Measurements from ENCODE around the gene KIF26B. TPM values are rescaled to one million over a fixed set of nuclear protein-coding genes. Genes with fewer than 3 reads are reported as not detected.

KIF26B gene
- total RNA-seq, 5 donors from 2014 or later (not counting 1 experiment from before 2014, with no cell fraction given): 0.03 to 0.06 (median 0.05) TPM; not detected in 2

- peaks cover 4 to 5% of the 10 kb centered on the region in 2 donors for H3K27me3 Mint-ChIP-seq
- H3K4me1 Mint-ChIP-seq: no peaks in the 10 kb centered on the region
- no peaks in the 10 kb centered on the region for H3K36me3 Mint-ChIP-seq
- Histone ChIP-seq H3K36me3 (ENCODE audit: control insufficient read depth in 2 of 2, extremely low read depth in 1 of 2, insufficient read depth in 1 of 2, low read length in 1 of 2) (no peaks in the 10 kb centered on the region), H3K9me3 (no peaks in the 10 kb centered on the region), H3K4me1 (ENCODE audit: control insufficient read depth in 1 of 2, extremely low read depth in 1 of 2, insufficient read depth in 2 of 2, low read length in 2 of 2) (no peaks in the 10 kb centered on the region), H3K27ac (ENCODE audit: low read length) (no peak overlapping the region), H3K4me3 (ENCODE audit: control insufficient read depth in 1 of 2, extremely low read depth in 1 of 2, low read length in 1 of 2) (no peak overlapping the region), H3K27me3 (replicated peaks in 1 of 2; ENCODE audit: control insufficient read depth in 2 of 2, extremely low read depth in 1 of 2, insufficient read depth in 2 of 2, low read length in 1 of 2) (peaks cover 0 to 8% of the 10 kb centered on the region in 2 experiments)
- ChIA-PET POLR2A (no interaction called here), CTCF (no interaction called here)
- no peak overlapping the region for H3K27ac Mint-ChIP-seq
- H3K9me3 Mint-ChIP-seq: peaks cover 0 to 3% (median 0%) of the 10 kb centered on the region in 3 donors
- ATAC-seq (replicated peaks in 1 of 4) (no peak), DNase-seq (no peak)
- H3K4me3 Mint-ChIP-seq: no peak overlapping the region
- WGBS (ENCODE audit: insufficient coverage): 85% methylated on average over 5 of the region's 14 CpGs
Observed at GRCh38 chr1:245488346-245489129, 333.8 kb downstream of the KIF26B start.

GRCh38 chr1:245489838-245490237, 335.1 kb downstream of the KIF26B start:
- no peak overlapping the region for H3K4me3 Mint-ChIP-seq
- CTCF ChIA-PET: no interaction called here
- Histone ChIP-seq H3K4me1 (ENCODE audit: control insufficient read depth in 1 of 2, extremely low read depth in 1 of 2, insufficient read depth in 2 of 2, low read length in 2 of 2) (no peaks in the 10 kb centered on the region), H3K36me3 (ENCODE audit: control insufficient read depth in 2 of 2, extremely low read depth in 1 of 2, insufficient read depth in 1 of 2, low read length in 1 of 2) (no peaks in the 10 kb centered on the region), H3K27ac (ENCODE audit: low read length) (no peak overlapping the region), H3K27me3 (replicated peaks in 1 of 2; ENCODE audit: control insufficient read depth in 2 of 2, extremely low read depth in 1 of 2, insufficient read depth in 2 of 2, low read length in 1 of 2) (peaks cover 0 to 8% of the 10 kb centered on the region in 2 experiments), H3K9me3 (no peaks in the 10 kb centered on the region), H3K4me3 (ENCODE audit: control insufficient read depth in 1 of 2, extremely low read depth in 1 of 2, low read length in 1 of 2) (no peak overlapping the region)
- H3K36me3 Mint-ChIP-seq: no peaks in the 10 kb centered on the region
- no peaks in the 10 kb centered on the region for H3K4me1 Mint-ChIP-seq
- H3K27me3 Mint-ChIP-seq: peaks cover 5 to 6% of the 10 kb centered on the region in 2 donors
- peaks cover 0 to 3% (median 0%) of the 10 kb centered on the region in 3 donors for H3K9me3 Mint-ChIP-seq
- DNase-seq (no peak), ATAC-seq (replicated peaks in 1 of 4) (no peak)
- no CpG with 5 or more reads among the region's 2 CpGs for WGBS (ENCODE audit: insufficient coverage)
- no peak overlapping the region for H3K27ac Mint-ChIP-seq
- POLR2A ChIA-PET: no interaction called here

- WGBS (ENCODE audit: insufficient coverage): 48% methylated on average over 3 of the region's 5 CpGs
- ChIA-PET POLR2A (no interaction called here), CTCF (no interaction called here)
- H3K27me3 ChIP-seq (replicated peaks in 1 of 2; ENCODE audit: control insufficient read depth in 2 of 2, extremely low read depth in 1 of 2, insufficient read depth in 2 of 2, low read length in 1 of 2): peaks cover 0 to 2% of the 10 kb centered on the region in 2 experiments
- H3K27ac Mint-ChIP-seq: no peak overlapping the region
- no peaks in the 10 kb centered on the region for H3K36me3 ChIP-seq (ENCODE audit: control insufficient read depth in 2 of 2, extremely low read depth in 1 of 2, insufficient read depth in 1 of 2, low read length in 1 of 2)
- H3K4me1 ChIP-seq (ENCODE audit: control insufficient read depth in 1 of 2, extremely low read depth in 1 of 2, insufficient read depth in 2 of 2, low read length in 2 of 2): no peaks in the 10 kb centered on the region
- no peak overlapping the region for H3K27ac ChIP-seq (ENCODE audit: low read length)
- H3K4me1 Mint-ChIP-seq: no peaks in the 10 kb centered on the region
- no peak overlapping the region for H3K4me3 ChIP-seq (ENCODE audit: control insufficient read depth in 1 of 2, extremely low read depth in 1 of 2, low read length in 1 of 2)
- no peaks in the 10 kb centered on the region for H3K9me3 ChIP-seq
- ATAC-seq (replicated peaks in 1 of 4) (no peak), DNase-seq (no peak)
- no peak overlapping the region for H3K4me3 Mint-ChIP-seq
- peaks cover 0 to 6% (median 0%) of the 10 kb centered on the region in 3 donors for H3K9me3 Mint-ChIP-seq
- peaks cover 5 to 6% of the 10 kb centered on the region in 2 donors for H3K27me3 Mint-ChIP-seq
- H3K36me3 Mint-ChIP-seq: no peaks in the 10 kb centered on the region
Observed at GRCh38 chr1:245493029-245493428, 338.2 kb downstream of the KIF26B start.

- H3K4me3 ChIP-seq (ENCODE audit: control insufficient read depth in 1 of 2, extremely low read depth in 1 of 2, low read length in 1 of 2): no peak overlapping the region
- H3K9me3 ChIP-seq: no peaks in the 10 kb centered on the region
- H3K27me3 Mint-ChIP-seq: peaks cover 2 to 6% of the 10 kb centered on the region in 2 donors
- H3K27ac Mint-ChIP-seq: no peak overlapping the region
- ATAC-seq (replicated peaks in 1 of 4) (no peak), DNase-seq (no peak)
- H3K4me3 Mint-ChIP-seq: no peak overlapping the region
- ChIA-PET POLR2A (no interaction called here), CTCF (no interaction called here)
- peaks cover 0 to 6% (median 0%) of the 10 kb centered on the region in 3 donors for H3K9me3 Mint-ChIP-seq
- no peaks in the 10 kb centered on the region for H3K4me1 Mint-ChIP-seq
- no CpG with 5 or more reads among the region's 5 CpGs for WGBS (ENCODE audit: insufficient coverage)
- H3K36me3 Mint-ChIP-seq: no peaks in the 10 kb centered on the region
- peaks cover 0 to 2% of the 10 kb centered on the region in 2 experiments for H3K27me3 ChIP-seq (replicated peaks in 1 of 2; ENCODE audit: control insufficient read depth in 2 of 2, extremely low read depth in 1 of 2, insufficient read depth in 2 of 2, low read length in 1 of 2)
- no peaks in the 10 kb centered on the region for H3K4me1 ChIP-seq (ENCODE audit: control insufficient read depth in 1 of 2, extremely low read depth in 1 of 2, insufficient read depth in 2 of 2, low read length in 2 of 2)
- H3K36me3 ChIP-seq (ENCODE audit: control insufficient read depth in 2 of 2, extremely low read depth in 1 of 2, insufficient read depth in 1 of 2, low read length in 1 of 2): no peaks in the 10 kb centered on the region
- H3K27ac ChIP-seq (ENCODE audit: low read length): no peak overlapping the region
Observed at GRCh38 chr1:245495681-245496080, 340.9 kb downstream of the KIF26B start.

- H3K4me3 Mint-ChIP-seq: no peak overlapping the region
- no peaks in the 10 kb centered on the region for H3K9me3 Mint-ChIP-seq
- no peaks in the 10 kb centered on the region for H3K36me3 Mint-ChIP-seq
- H3K36me3 ChIP-seq (ENCODE audit: control insufficient read depth in 2 of 2, extremely low read depth in 1 of 2, insufficient read depth in 1 of 2, low read length in 1 of 2): no peaks in the 10 kb centered on the region
- WGBS (ENCODE audit: insufficient coverage): no CpG with 5 or more reads among the region's 7 CpGs
- no peak for ATAC-seq (replicated peaks in 1 of 4)
- H3K27me3 Mint-ChIP-seq: no peaks in the 10 kb centered on the region
- no peaks in the 10 kb centered on the region for H3K4me1 Mint-ChIP-seq
- DNase-seq: no peak
- no peaks in the 10 kb centered on the region for H3K9me3 ChIP-seq
- POLR2A ChIA-PET: no interaction called here
- H3K27ac ChIP-seq (ENCODE audit: low read length): no peak overlapping the region
- CTCF ChIA-PET: no interaction called here
- H3K4me3 ChIP-seq (ENCODE audit: control insufficient read depth in 1 of 2, extremely low read depth in 1 of 2, low read length in 1 of 2): no peak overlapping the region
- no peaks in the 10 kb centered on the region for H3K27me3 ChIP-seq (replicated peaks in 1 of 2; ENCODE audit: control insufficient read depth in 2 of 2, extremely low read depth in 1 of 2, insufficient read depth in 2 of 2, low read length in 1 of 2)
- H3K27ac Mint-ChIP-seq: no peak overlapping the region
- no peaks in the 10 kb centered on the region for H3K4me1 ChIP-seq (ENCODE audit: control insufficient read depth in 1 of 2, extremely low read depth in 1 of 2, insufficient read depth in 2 of 2, low read length in 2 of 2)
Observed at GRCh38 chr1:245500546-245500945, 345.8 kb downstream of the KIF26B start.

GRCh38 chr1:245501633-245502032, 346.8 kb downstream of the KIF26B start:
- H3K4me1 ChIP-seq (ENCODE audit: control insufficient read depth in 1 of 2, extremely low read depth in 1 of 2, insufficient read depth in 2 of 2, low read length in 2 of 2): no peaks in the 10 kb centered on the region

More at GRCh38 chr1:245501633-245502032, 346.8 kb downstream of the KIF26B start:
- H3K27me3 Mint-ChIP-seq: no peaks in the 10 kb centered on the region
- no peak overlapping the region for H3K27ac Mint-ChIP-seq
- no peaks in the 10 kb centered on the region for H3K36me3 ChIP-seq (ENCODE audit: control insufficient read depth in 2 of 2, extremely low read depth in 1 of 2, insufficient read depth in 1 of 2, low read length in 1 of 2)
- ChIA-PET POLR2A (no interaction called here), CTCF (no interaction called here)
- no peak overlapping the region for H3K4me3 Mint-ChIP-seq
- H3K4me3 ChIP-seq (ENCODE audit: control insufficient read depth in 1 of 2, extremely low read depth in 1 of 2, low read length in 1 of 2): no peak overlapping the region
- no peaks in the 10 kb centered on the region for H3K36me3 Mint-ChIP-seq
- DNase-seq (no peak), ATAC-seq (replicated peaks in 1 of 4) (no peak)
- H3K27me3 ChIP-seq (replicated peaks in 1 of 2; ENCODE audit: control insufficient read depth in 2 of 2, extremely low read depth in 1 of 2, insufficient read depth in 2 of 2, low read length in 1 of 2): no peaks in the 10 kb centered on the region
- no peak overlapping the region for H3K27ac ChIP-seq (ENCODE audit: low read length)
- H3K9me3 Mint-ChIP-seq: no peaks in the 10 kb centered on the region
- no peaks in the 10 kb centered on the region for H3K9me3 ChIP-seq
- no peaks in the 10 kb centered on the region for H3K4me1 Mint-ChIP-seq
- WGBS (ENCODE audit: insufficient coverage): 80% methylated on average over 5 of the region's 7 CpGs
